Measurements from ENCODE around the gene RYR3.

The RYR3 gene

GRCh38 chr15:33329457-33329856, 18.7 kb downstream of the RYR3 start:
- no peak overlapping the region for H2AFZ ChIP-seq (ENCODE audit: low read depth)
- H3K9ac ChIP-seq, result no peak overlapping the region
- H4K20me1 ChIP-seq (ENCODE audit: insufficient read depth), result no peaks in the 10 kb centered on the region
- no peaks in the 10 kb centered on the region for H3K36me3 ChIP-seq (ENCODE audit: insufficient read depth)
- no peak for TF ChIP-seq CTCF (conservative IDR thresholded peaks at IDR 0.05; ENCODE audit: low read depth, low read length)
- peaks cover 2% of the 10 kb centered on the region for H3K4me1 ChIP-seq (ENCODE audit: low read depth, poor library complexity, severe bottlenecking)
- H3K27me3 ChIP-seq (ENCODE audit: insufficient read depth, low read depth), result no peaks in the 10 kb centered on the region
- no peaks in the 10 kb centered on the region for H3K79me2 ChIP-seq (ENCODE audit: insufficient read depth, low read depth)
- no peak overlapping the region for H3K4me3 ChIP-seq (IDR thresholded peaks at IDR 0.05; ENCODE audit: insufficient read depth, low read depth, low read length)
- no peak overlapping the region for H3K4me2 ChIP-seq
- no peak overlapping the region for H3K27ac ChIP-seq

GRCh38 chr15:33330931-33331330, 20.2 kb downstream of the RYR3 start:
- TF ChIP-seq CTCF (conservative IDR thresholded peaks at IDR 0.05; ENCODE audit: low read depth, low read length), result no peak
- no peaks in the 10 kb centered on the region for H3K79me2 ChIP-seq (ENCODE audit: insufficient read depth, low read depth)
- no peak overlapping the region for H3K4me3 ChIP-seq (IDR thresholded peaks at IDR 0.05; ENCODE audit: insufficient read depth, low read depth, low read length)
- no peaks in the 10 kb centered on the region for H4K20me1 ChIP-seq (ENCODE audit: insufficient read depth)
- H3K27me3 ChIP-seq (ENCODE audit: insufficient read depth, low read depth), result no peaks in the 10 kb centered on the region
- H3K4me1 ChIP-seq (ENCODE audit: low read depth, poor library complexity, severe bottlenecking), result no peaks in the 10 kb centered on the region
- H2AFZ ChIP-seq (ENCODE audit: low read depth), result no peak overlapping the region
- no peak overlapping the region for H3K27ac ChIP-seq
- H3K9ac ChIP-seq, result no peak overlapping the region
- H3K4me2 ChIP-seq, result no peak overlapping the region
- H3K36me3 ChIP-seq (ENCODE audit: insufficient read depth), result no peaks in the 10 kb centered on the region

- no peak overlapping the region for H3K4me3 ChIP-seq (IDR thresholded peaks at IDR 0.05; ENCODE audit: insufficient read depth, low read depth, low read length)
- H3K9ac ChIP-seq, result no peak overlapping the region
These were observed 31.2 kb downstream of the RYR3 start for GRCh38 chr15:33341953-33342352.

DNA sequence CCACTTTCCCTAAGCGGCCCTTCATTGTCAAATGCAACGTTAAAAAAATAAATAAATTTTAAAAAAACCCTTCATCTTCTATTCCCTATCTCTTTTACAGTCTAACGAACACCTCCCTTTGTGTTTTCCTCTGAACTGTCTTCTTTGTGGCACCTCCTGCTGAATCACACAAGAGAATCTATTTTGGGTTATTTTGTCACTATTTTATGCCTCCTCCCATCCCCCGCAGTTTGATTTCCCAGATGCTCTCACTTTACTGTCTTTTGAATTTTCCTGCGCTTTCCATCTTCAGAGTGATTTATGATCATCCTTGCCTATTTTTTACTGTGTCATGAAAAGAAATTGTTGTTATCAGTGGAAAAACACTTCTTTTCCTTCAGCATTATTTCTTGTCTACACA, 32.5 kb downstream of the RYR3 start:
- no peaks in the 10 kb centered on the region for H3K79me2 ChIP-seq (ENCODE audit: insufficient read depth, low read depth)

More at GRCh38 chr15:33341953-33342352, 31.2 kb downstream of the RYR3 start:
- Histone ChIP-seq H3K4me1 (ENCODE audit: low read depth, poor library complexity, severe bottlenecking) (no peaks in the 10 kb centered on the region), H3K4me2 (no peak overlapping the region), H3K27ac (no peak overlapping the region), H3K79me2 (ENCODE audit: insufficient read depth, low read depth) (no peaks in the 10 kb centered on the region), H2AFZ (ENCODE audit: low read depth) (no peak overlapping the region), H3K36me3 (ENCODE audit: insufficient read depth) (no peaks in the 10 kb centered on the region), H3K27me3 (ENCODE audit: insufficient read depth, low read depth) (no peaks in the 10 kb centered on the region), H4K20me1 (ENCODE audit: insufficient read depth) (no peaks in the 10 kb centered on the region)
- TF ChIP-seq CTCF (conservative IDR thresholded peaks at IDR 0.05; ENCODE audit: low read depth, low read length), result no peak

More for the DNA sequence above, 32.5 kb downstream of the RYR3 start:
- no peak overlapping the region for H3K4me2 ChIP-seq
- no peaks in the 10 kb centered on the region for H4K20me1 ChIP-seq (ENCODE audit: insufficient read depth)
- no peak overlapping the region for H3K4me3 ChIP-seq (IDR thresholded peaks at IDR 0.05; ENCODE audit: insufficient read depth, low read depth, low read length)
- H3K4me1 ChIP-seq (ENCODE audit: low read depth, poor library complexity, severe bottlenecking), result no peaks in the 10 kb centered on the region
- H3K27me3 ChIP-seq (ENCODE audit: insufficient read depth, low read depth), result no peaks in the 10 kb centered on the region
- H2AFZ ChIP-seq (ENCODE audit: low read depth), result no peak overlapping the region
- H3K9ac ChIP-seq, result no peak overlapping the region
- no peaks in the 10 kb centered on the region for H3K36me3 ChIP-seq (ENCODE audit: insufficient read depth)
- TF ChIP-seq CTCF (conservative IDR thresholded peaks at IDR 0.05; ENCODE audit: low read depth, low read length), result no peak
- H3K27ac ChIP-seq, result no peak overlapping the region
